Anterior cingulate cortex (tissue), 58 donors: ENCODE measurements around the gene ZNF763.
"Not testable (repeated sequence)": the region's sequence is repeated elsewhere in the genome, so short reads cannot be mapped to it uniquely, and the experiment has no call there.

Source experiments
- DNase-seq, 58 donors: peaks; one replicate each; lab custom pipeline; 2025; lab: John Stamatoyannopoulos, UW

Gene ZNF763

GRCh38 chr19:11964858-11965645 lies at the start of gene ZNF763:
TSS of gene ZNF763 (plus strand) at chr19:11965040. CDS start at chr19:11965209, 169 bp downstream.
- DNase-seq: peak; percentile 35 to 95 (median 86)

- no peak for DNase-seq
Measured at GRCh38 chr19:11921852-11922495, 42.9 kb upstream of the ZNF763 start.

GRCh38 chr19:11924886-11925650 lies 39.8 kb upstream of the ZNF763 start, which contains the start of gene ZNF700:
TSS of gene ZNF700 (plus strand) at chr19:11925107. CDS start at chr19:11925211, 104 bp downstream.
- peak; percentile 40 to 97 (median 89) for DNase-seq

GRCh38 chr19:11925651-11926187 lies 39.1 kb upstream of the ZNF763 start:
- DNase-seq: not testable (repeated sequence)

- no peak for DNase-seq
Measured at GRCh38 chr19:11927227-11927626, 37.6 kb upstream of the ZNF763 start.

GRCh38 chr19:11931051-11931450 lies 33.8 kb upstream of the ZNF763 start:
- DNase-seq: peak in 2 of 58 donors; percentile 0

GRCh38 chr19:11931513-11931912 lies 33.3 kb upstream of the ZNF763 start:
- DNase-seq: no peak

- DNase-seq: not testable (repeated sequence)
Measured at GRCh38 chr19:11935829-11936228, 29.0 kb upstream of the ZNF763 start.

- DNase-seq: not testable (repeated sequence)
Measured at GRCh38 chr19:11938383-11938782, 26.5 kb upstream of the ZNF763 start.

GRCh38 chr19:11941361-11941887 lies 23.4 kb upstream of the ZNF763 start:
- not testable (repeated sequence) for DNase-seq

- DNase-seq: no peak
Measured at GRCh38 chr19:11942008-11942842, 22.6 kb upstream of the ZNF763 start.

- DNase-seq: no peak
Measured at GRCh38 chr19:11942843-11943108, 22.1 kb upstream of the ZNF763 start.

- no peak for DNase-seq
Measured at GRCh38 chr19:11944656-11945055, 20.2 kb upstream of the ZNF763 start.

- DNase-seq: no peak
Measured at GRCh38 chr19:11948646-11949045, 16.2 kb upstream of the ZNF763 start.

GRCh38 chr19:11949201-11949600 lies 15.6 kb upstream of the ZNF763 start:
- DNase-seq: no peak

GRCh38 chr19:11949614-11950080 lies 15.2 kb upstream of the ZNF763 start:
- DNase-seq: not testable (repeated sequence)

- no peak for DNase-seq
Measured at GRCh38 chr19:11950312-11950711, 14.5 kb upstream of the ZNF763 start.

GRCh38 chr19:11963566-11964355 lies 1.1 kb upstream of the ZNF763 start:
- peak in 54 of 58 donors; percentile 1 to 81 (median 46) for DNase-seq

- peak in 16 of 58 donors; percentile 36 to 74 (median 48) for DNase-seq
Measured at GRCh38 chr19:11964496-11964857, 363 bp upstream of the ZNF763 start.
